ENCODE measurements around the gene SCGB2A2.

SCGB2A2 gene

DNA sequence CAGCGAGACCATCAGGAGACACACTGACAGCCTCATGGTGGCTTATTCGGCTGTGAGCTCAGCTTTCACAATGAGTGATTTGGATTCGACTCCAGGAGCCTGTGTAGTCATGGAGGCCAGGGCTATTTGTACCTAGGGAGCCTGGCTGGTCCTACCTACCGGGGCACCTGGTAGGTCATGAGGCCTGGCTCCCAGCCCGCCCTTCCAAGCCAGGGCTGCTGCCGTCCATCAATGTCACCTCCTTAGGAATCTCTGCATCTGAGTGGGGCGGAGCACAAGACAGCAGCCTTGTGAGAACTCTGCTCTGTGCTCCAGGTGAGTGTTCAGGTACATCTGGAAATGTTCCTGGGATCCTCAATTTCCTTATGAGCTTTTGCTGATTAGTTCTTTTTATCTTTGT is 29.0 kb downstream of the SCGB2A2 start, which contains the start of gene SCGB1D4:
TSS of gene SCGB1D4 (minus strand) at position 101 of the 400 bp plus-strand sequence. CDS start at position 36, 65 bp downstream.
- Histone ChIP-seq H3K36me3 (ENCODE audit: control insufficient read depth in 2 of 2, insufficient read depth in 2 of 2, low read length in 2 of 2) (no peaks in the 10 kb centered on the region), H3K27me3 (ENCODE audit: control insufficient read depth in 1 of 2, insufficient read depth in 2 of 2, low read length in 2 of 2) (peaks cover 2 to 13% of the 10 kb centered on the region in 2 donors), H3K4me1 (ENCODE audit: control insufficient read depth, insufficient read depth, low read length) (no peaks in the 10 kb centered on the region), H3K27ac (ENCODE audit: low read length) (no peak within 1 kb of the TSS), H3K4me3 (ENCODE audit: low read length in 2 of 2) (no peak within 1 kb of the TSS), H3K9ac (ENCODE audit: low read length in 2 of 2) (no peak within 1 kb of the TSS), H3K9me3 (ENCODE audit: control insufficient read depth in 2 of 2, low read length in 2 of 2) (no peaks in the 10 kb centered on the region)

DNA sequence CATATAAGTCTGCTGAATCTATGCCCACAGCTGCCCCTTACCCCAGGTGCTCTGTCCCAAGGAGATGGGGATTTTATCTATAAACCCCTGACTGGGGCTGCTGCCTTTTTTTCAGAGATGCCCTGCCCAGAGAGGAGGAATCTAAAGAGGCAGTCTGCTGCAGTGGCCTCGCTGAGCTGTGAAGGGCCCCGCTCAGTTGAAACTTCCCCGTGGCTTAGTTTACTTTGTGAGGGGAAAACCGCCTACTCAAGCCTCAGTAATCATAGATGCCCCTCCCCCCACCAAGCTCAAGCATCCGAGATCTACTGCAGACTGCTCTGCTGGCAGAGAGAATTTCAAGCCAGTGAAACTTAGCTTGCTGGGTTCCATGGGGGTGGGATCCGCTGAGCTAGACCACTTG is 36.3 kb downstream of the SCGB2A2 start:
- Histone ChIP-seq H3K9me3 (ENCODE audit: control insufficient read depth in 2 of 2, low read length in 2 of 2) (no peaks in the 10 kb centered on the region), H3K36me3 (ENCODE audit: control insufficient read depth in 2 of 2, insufficient read depth in 2 of 2, low read length in 2 of 2) (no peaks in the 10 kb centered on the region), H3K9ac (ENCODE audit: low read length in 2 of 2) (no peak overlapping the region), H3K27ac (ENCODE audit: low read length) (no peak overlapping the region), H3K27me3 (ENCODE audit: control insufficient read depth in 1 of 2, insufficient read depth in 2 of 2, low read length in 2 of 2) (peaks cover 0 to 5% of the 10 kb centered on the region in 2 donors), H3K4me1 (ENCODE audit: control insufficient read depth, insufficient read depth, low read length) (no peaks in the 10 kb centered on the region), H3K4me3 (ENCODE audit: low read length in 2 of 2) (no peak overlapping the region)

DNA sequence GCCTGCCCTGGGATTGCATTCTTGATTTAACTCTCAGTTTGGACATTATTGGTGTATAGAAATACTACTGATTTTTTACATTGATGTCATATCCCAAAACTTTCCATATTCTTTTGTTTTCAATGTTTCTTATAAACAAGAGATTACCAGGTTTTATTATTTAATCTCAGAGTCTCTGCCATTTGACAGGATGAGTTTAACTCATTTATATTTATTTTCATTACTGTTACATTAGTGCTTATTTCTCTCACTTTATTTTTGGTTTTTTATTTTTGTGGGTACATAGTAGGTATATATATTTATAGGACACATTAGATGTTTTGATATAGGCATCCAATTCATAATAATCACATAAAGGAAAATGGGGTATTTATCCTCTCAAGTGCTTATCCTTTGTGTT is 38.0 kb downstream of the SCGB2A2 start:
- H3K4me1 ChIP-seq (ENCODE audit: control insufficient read depth, insufficient read depth, low read length) = no peaks in the 10 kb centered on the region
- H3K9ac ChIP-seq (ENCODE audit: low read length in 2 of 2) = no peak overlapping the region
- no peak overlapping the region for H3K4me3 ChIP-seq (ENCODE audit: low read length in 2 of 2)
- H3K27ac ChIP-seq (ENCODE audit: low read length) = no peak overlapping the region
- H3K36me3 ChIP-seq (ENCODE audit: control insufficient read depth in 2 of 2, insufficient read depth in 2 of 2, low read length in 2 of 2) = no peaks in the 10 kb centered on the region
- H3K9me3 ChIP-seq (ENCODE audit: control insufficient read depth in 2 of 2, low read length in 2 of 2) = no peaks in the 10 kb centered on the region
- H3K27me3 ChIP-seq (ENCODE audit: control insufficient read depth in 1 of 2, insufficient read depth in 2 of 2, low read length in 2 of 2) = peaks cover 4 to 8% of the 10 kb centered on the region in 2 donors

DNA sequence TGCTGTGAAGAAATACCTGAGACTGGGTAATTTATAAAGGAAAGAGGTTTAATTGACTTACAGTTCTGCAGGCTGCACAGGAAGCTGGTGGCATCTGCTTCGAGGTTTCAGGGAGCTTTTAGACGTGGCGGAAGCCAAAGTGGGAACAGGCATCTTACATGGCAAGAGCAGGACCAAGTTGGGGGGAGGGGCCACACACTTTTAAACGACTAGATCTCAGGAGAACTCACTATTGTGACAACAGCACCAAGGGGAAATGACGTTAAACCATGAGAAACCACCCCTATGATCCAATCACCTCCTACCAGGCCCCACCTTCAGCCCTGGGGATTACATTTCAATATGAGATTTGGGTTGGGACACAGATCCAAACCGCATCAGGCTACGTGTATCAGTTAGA is 40.0 kb downstream of the SCGB2A2 start:
- Histone ChIP-seq H3K4me1 (ENCODE audit: control insufficient read depth, insufficient read depth, low read length) (no peaks in the 10 kb centered on the region), H3K27me3 (ENCODE audit: control insufficient read depth in 1 of 2, insufficient read depth in 2 of 2, low read length in 2 of 2) (peaks cover 8 to 10% of the 10 kb centered on the region in 2 donors), H3K4me3 (ENCODE audit: low read length in 2 of 2) (no peak overlapping the region), H3K36me3 (ENCODE audit: control insufficient read depth in 2 of 2, insufficient read depth in 2 of 2, low read length in 2 of 2) (no peaks in the 10 kb centered on the region), H3K9me3 (ENCODE audit: control insufficient read depth in 2 of 2, low read length in 2 of 2) (no peaks in the 10 kb centered on the region), H3K9ac (ENCODE audit: low read length in 2 of 2) (no peak overlapping the region), H3K27ac (ENCODE audit: low read length) (no peak overlapping the region)

DNA sequence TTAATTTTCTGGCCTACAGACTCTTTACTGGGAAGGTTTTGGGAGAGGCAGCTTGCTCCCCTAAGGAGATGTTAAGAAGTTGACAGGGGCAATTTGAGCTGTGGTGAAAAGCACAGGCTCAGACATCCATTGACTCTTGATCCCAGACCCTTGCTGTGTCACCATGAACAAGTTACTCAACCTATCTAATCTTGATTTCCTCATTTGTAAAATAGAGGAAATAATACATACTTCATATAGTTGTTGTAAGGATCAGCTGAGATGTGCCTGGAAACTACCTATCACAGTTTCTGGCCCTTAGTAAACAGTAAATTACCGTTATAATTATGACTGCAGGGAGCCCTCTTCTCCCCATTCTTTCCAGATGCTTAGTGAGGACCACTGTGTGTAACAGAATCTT is 45.5 kb downstream of the SCGB2A2 start:
- no peak overlapping the region for H3K27ac ChIP-seq (ENCODE audit: low read length)
- H3K9ac ChIP-seq (ENCODE audit: low read length in 2 of 2) = no peak overlapping the region
- no peaks in the 10 kb centered on the region for H3K4me1 ChIP-seq (ENCODE audit: control insufficient read depth, insufficient read depth, low read length)
- H3K9me3 ChIP-seq (ENCODE audit: control insufficient read depth in 2 of 2, low read length in 2 of 2) = no peaks in the 10 kb centered on the region
- peaks cover 8 to 9% of the 10 kb centered on the region in 2 donors for H3K27me3 ChIP-seq (ENCODE audit: control insufficient read depth in 1 of 2, insufficient read depth in 2 of 2, low read length in 2 of 2)
- no peak overlapping the region for H3K4me3 ChIP-seq (ENCODE audit: low read length in 2 of 2)
- no peaks in the 10 kb centered on the region for H3K36me3 ChIP-seq (ENCODE audit: control insufficient read depth in 2 of 2, insufficient read depth in 2 of 2, low read length in 2 of 2)

DNA sequence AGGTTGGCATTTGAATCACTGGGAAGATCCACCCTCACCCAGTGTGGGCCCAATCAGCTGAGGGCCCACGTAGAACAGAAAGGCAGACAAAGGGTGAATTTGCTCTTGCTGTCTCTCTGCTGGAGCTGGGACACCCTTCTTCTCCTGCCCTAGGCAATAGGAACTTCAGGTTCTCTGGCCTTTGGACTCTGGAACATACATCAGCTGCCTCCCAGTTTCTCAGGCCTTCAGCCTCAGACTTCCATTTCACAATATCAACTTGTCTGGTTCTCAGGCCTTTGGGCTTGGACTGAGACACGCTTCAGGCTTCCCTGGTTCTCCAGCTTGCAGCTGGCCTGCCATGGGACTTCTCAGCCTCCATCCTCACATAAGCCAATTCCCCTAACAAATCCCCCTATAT is 52.6 kb downstream of the SCGB2A2 start:
- Histone ChIP-seq H3K4me1 (ENCODE audit: control insufficient read depth, insufficient read depth, low read length) (no peaks in the 10 kb centered on the region), H3K4me3 (ENCODE audit: low read length in 2 of 2) (no peak overlapping the region), H3K27me3 (ENCODE audit: control insufficient read depth in 1 of 2, insufficient read depth in 2 of 2, low read length in 2 of 2) (peaks cover 7 to 9% of the 10 kb centered on the region in 2 donors), H3K9ac (ENCODE audit: low read length in 2 of 2) (no peak overlapping the region), H3K27ac (ENCODE audit: low read length) (no peak overlapping the region), H3K9me3 (ENCODE audit: control insufficient read depth in 2 of 2, low read length in 2 of 2) (no peaks in the 10 kb centered on the region), H3K36me3 (ENCODE audit: control insufficient read depth in 2 of 2, insufficient read depth in 2 of 2, low read length in 2 of 2) (no peaks in the 10 kb centered on the region)
